ENCODE results near the gene NEFH. TPM values are rescaled to one million over a fixed set of nuclear protein-coding genes. Genes with fewer than 3 reads are reported as not detected.

The NEFH gene
- total RNA-seq, 1 experiment from 2014 or later: 5.7 TPM

GRCh38 chr22:29431986-29432385 is 48.0 kb upstream of the NEFH start:
- Mint-ChIP-seq H3K9me3 (no peaks in the 10 kb centered on the region), H3K27ac (peak overlapping the region; percentile 41 to 67 (median 62); a peak in 4 of 7 replicates), H3K4me3 (peak overlapping the region; percentile 9 to 23; a peak in 2 of 5 replicates), H3K27me3 (ENCODE audit: low read depth) (peaks cover 13% of the 10 kb centered on the region), H3K4me1 (peaks cover 17 to 18% of the 10 kb centered on the region in 2 experiments), H3K36me3 (ENCODE audit: insufficient read depth in 1 of 3, low read depth in 3 of 3) (no peaks in the 10 kb centered on the region)
- Histone ChIP-seq H2BK15ac (ENCODE audit: low read depth, low read length) (no peak overlapping the region), H3K23ac (ENCODE audit: insufficient read length, low read depth, low read length) (no peak overlapping the region), H3K9ac (ENCODE audit: extremely low read depth, insufficient read length, low read length) (no peak overlapping the region), H3K14ac (ENCODE audit: insufficient read depth, low read length) (no peak overlapping the region), H2BK5ac (ENCODE audit: insufficient read length, low read length) (no peak overlapping the region), H3K18ac (ENCODE audit: insufficient read length, low read depth, low read length) (no peak overlapping the region), H4K8ac (replicated peaks; ENCODE audit: insufficient read length, low read depth, low read length) (no peak overlapping the region), H3K23me2 (ENCODE audit: insufficient read length, low read depth, low read length, poor library complexity, severe bottlenecking) (no peaks in the 10 kb centered on the region), H4K20me1 (ENCODE audit: control insufficient read depth, insufficient read depth, insufficient read length) (no peaks in the 10 kb centered on the region), H3T11ph (ENCODE audit: low read length) (no peak overlapping the region), H3K4me1 (ENCODE audit: insufficient read depth, low read length) (0 out of 2 replicates have a peak, but pooled peaks cover 3% of the 10 kb centered on the region), H3K27ac (ENCODE audit: insufficient read length, low read depth, low read length) (no peak overlapping the region), H2AK5ac (ENCODE audit: insufficient read length, low read length) (no peak overlapping the region), H3K4ac (ENCODE audit: low read depth, low read length) (no peak overlapping the region), H3K79me2 (ENCODE audit: insufficient read depth, low read length) (no peaks in the 10 kb centered on the region), H4K91ac (ENCODE audit: insufficient read length, low read depth, low read length) (no peak overlapping the region), H2BK12ac (ENCODE audit: insufficient read length, low read depth, low read length) (no peak overlapping the region), H3K56ac (ENCODE audit: insufficient read length, low read depth, low read length) (no peak overlapping the region), H2BK20ac (ENCODE audit: low read depth, low read length, poor library complexity, severe bottlenecking) (no peak overlapping the region), H2AFZ (ENCODE audit: low read length) (no peak overlapping the region), H3K4me2 (ENCODE audit: insufficient read depth, insufficient read length, low read length) (no peak overlapping the region), H3K79me1 (ENCODE audit: insufficient read depth, low read depth, low read length, poor library complexity, severe bottlenecking) (no peaks in the 10 kb centered on the region), H3K27me3 (ENCODE audit: insufficient read depth, low read length) (no peaks in the 10 kb centered on the region), H3K9me3 (ENCODE audit: control insufficient read depth, low read depth, low read length) (no peaks in the 10 kb centered on the region), H4K5ac (ENCODE audit: insufficient read length, low read depth, low read length) (no peak overlapping the region), H2BK120ac (ENCODE audit: low read depth, low read length, poor library complexity, severe bottlenecking) (no peak overlapping the region)
- DNase-seq: no peak
- TF ChIP-seq CTCF (conservative IDR thresholded peaks at IDR 0.05): no peak
- no CpG with 5 or more reads among the region's 5 CpGs for WGBS (ENCODE audit: extremely low coverage, insufficient read length, low lambda C conversion rate)
